HUES6 (cell line): Measurements from ENCODE around the gene BANF1.
"Not testable (repeated sequence)": the region's sequence is repeated elsewhere in the genome, so short reads cannot be mapped to it uniquely, and the experiment has no call there.

Experiments
- H3K27ac ChIP-seq: 2 replicates; pipeline ENCODE4 v1.7.0; 2013; ENCODE audit warnings: low read depth, mild to moderate bottlenecking, low read length, inconsistent platforms
- H3K27me3 ChIP-seq: 2 replicates; pipeline ENCODE4 v1.6.1; 2013; ENCODE audit warnings: low read length; ENCODE audit not compliant: control insufficient read depth, insufficient read depth
- H3K36me3 ChIP-seq: 2 replicates; pipeline ENCODE4 v1.6.1; 2013; ENCODE audit warnings: low read length; ENCODE audit not compliant: control insufficient read depth, insufficient read depth
- H3K4me1 ChIP-seq: 2 replicates; pipeline ENCODE4 v1.6.1; 2013; ENCODE audit warnings: low read length; ENCODE audit not compliant: control insufficient read depth, insufficient read depth
- H3K4me3 ChIP-seq: 2 replicates; pipeline ENCODE4 v1.5.1; 2013; ENCODE audit warnings: low read depth, low read length
- H3K9ac ChIP-seq: one replicate; pipeline ENCODE4 v1.6.1; 2013; ENCODE audit warnings: mild to moderate bottlenecking, low read length
- H3K9me3 ChIP-seq: 2 replicates; pipeline ENCODE4 v1.6.1; 2013; ENCODE audit warnings: low read depth, low read length; ENCODE audit not compliant: control insufficient read depth, insufficient read depth

The BANF1 gene

DNA sequence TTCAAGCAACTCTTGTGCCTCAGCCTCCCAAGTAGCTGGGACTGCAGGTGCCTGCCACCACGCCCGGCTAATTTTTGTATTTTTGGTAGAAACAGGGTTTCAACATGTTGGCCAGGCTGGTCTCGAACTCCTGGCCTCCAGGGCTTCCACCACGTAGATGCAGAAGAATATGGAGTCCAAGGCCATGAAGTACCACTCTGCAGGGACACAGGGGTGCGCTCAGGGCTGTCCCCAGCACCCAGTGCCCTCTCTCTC, 20.8 kb downstream of the BANF1 start:
- H3K9ac ChIP-seq, H3K36me3 ChIP-seq, H3K27ac ChIP-seq, H3K4me1 ChIP-seq, H3K9me3 ChIP-seq, H3K4me3 ChIP-seq: not testable (repeated sequence)
- H3K27me3 ChIP-seq: peaks cover 22% of the 10 kb centered on the region

DNA sequence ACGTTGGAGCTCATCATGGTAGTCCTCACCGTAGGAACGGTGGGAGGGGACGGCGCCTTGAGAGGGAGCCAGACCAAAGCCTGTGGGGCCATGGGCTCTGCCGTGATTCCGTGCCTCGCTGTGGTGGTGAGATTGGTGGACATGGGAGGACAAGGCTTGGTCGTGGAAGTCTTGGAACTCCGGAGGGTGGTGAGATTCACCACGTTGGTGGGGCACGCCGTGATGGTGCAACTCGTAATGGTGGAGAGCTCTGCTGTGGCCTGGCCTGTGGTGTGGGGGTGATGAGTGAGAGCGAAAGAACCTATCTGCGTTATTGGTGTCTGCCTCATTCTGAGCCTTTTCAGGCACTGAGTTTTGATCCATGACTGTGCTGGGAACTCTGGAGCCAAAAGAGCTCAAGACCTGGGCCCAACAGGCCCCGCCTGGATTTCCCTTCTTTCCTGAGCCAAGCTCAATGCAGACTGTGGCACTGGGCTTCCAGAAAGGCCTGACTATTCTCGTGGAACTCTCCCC, 23.8 kb downstream of the BANF1 start, which contains the start of gene CATSPER1:
Gene CATSPER1 (minus strand): TSS at position 463 of the 513 bp plus-strand sequence. CDS start 100 bp downstream, at position 363.
- H3K4me1 ChIP-seq: no peaks in the 10 kb centered on the region
- H3K4me3 ChIP-seq: no peak within 1 kb of the TSS
- no peaks in the 10 kb centered on the region for H3K9me3 ChIP-seq
- H3K9ac ChIP-seq: no peak within 1 kb of the TSS
- H3K36me3 ChIP-seq: no peaks in the 10 kb centered on the region
- no peak within 1 kb of the TSS for H3K27ac ChIP-seq
- peaks cover 22% of the 10 kb centered on the region for H3K27me3 ChIP-seq

DNA sequence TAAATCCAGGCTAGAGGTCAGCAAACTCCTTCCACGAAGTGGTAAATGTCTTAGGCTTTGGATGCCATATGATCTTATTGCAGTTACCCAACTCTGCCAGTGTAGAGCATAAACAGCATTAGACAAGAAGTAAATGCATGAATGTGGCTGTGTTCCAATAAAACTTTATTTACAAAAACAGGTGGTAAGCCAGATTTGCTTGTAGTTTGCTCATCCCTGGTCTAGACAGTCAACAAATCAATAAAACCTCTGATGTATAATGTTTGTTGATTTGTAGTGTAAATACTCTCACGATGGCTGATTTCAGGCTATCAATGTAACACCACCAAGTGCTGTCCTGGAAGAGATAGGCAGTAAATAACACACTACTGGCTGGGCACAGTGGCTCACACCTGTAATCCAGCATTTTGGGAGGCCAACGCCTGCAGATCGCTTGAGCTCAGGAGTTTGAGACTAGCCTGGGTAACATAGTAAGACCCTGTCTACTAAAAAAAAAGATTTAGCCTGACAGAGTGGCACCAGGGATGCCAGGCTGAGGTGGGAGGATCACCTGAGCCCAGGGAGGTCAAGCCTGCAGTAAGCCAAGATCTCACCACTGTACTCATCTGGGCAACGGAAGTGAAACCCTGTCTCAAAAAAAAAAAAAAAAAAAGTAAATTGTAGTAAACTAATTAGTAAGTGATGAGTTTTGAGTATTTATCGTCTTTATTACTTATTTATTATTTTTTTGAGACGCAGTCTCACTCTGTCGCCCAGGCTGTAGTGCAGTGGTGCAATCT, 30.8 kb downstream of the BANF1 start:
- H3K4me1 ChIP-seq: no peaks in the 10 kb centered on the region
- no peak overlapping the region for H3K9ac ChIP-seq
- H3K27ac ChIP-seq: no peak overlapping the region
- H3K4me3 ChIP-seq: no peak overlapping the region
- peaks cover 11% of the 10 kb centered on the region; the same call in 1 of the 2 replicates for H3K9me3 ChIP-seq
- H3K36me3 ChIP-seq: no peaks in the 10 kb centered on the region
- H3K27me3 ChIP-seq: no peaks in the 10 kb centered on the region; the same call in 1 of the 2 replicates

- H3K4me3 ChIP-seq: no peak overlapping the region
Measured at GRCh38 chr11:66035653-66036333, 33.5 kb downstream of the BANF1 start.

GRCh38 chr11:66036334-66036710, 34.0 kb downstream of the BANF1 start:
- no peak overlapping the region for H3K9ac ChIP-seq
- H3K36me3 ChIP-seq: 0 out of 2 replicates have a peak, but pooled peaks cover 2% of the 10 kb centered on the region
- no peaks in the 10 kb centered on the region for H3K4me1 ChIP-seq
- H3K27ac ChIP-seq: no peak overlapping the region
- no peak overlapping the region for H3K4me3 ChIP-seq
- H3K9me3 ChIP-seq: peaks cover 11% of the 10 kb centered on the region; the same call in 1 of the 2 replicates
- H3K27me3 ChIP-seq: no peaks in the 10 kb centered on the region

More at GRCh38 chr11:66035653-66036333, 33.5 kb downstream of the BANF1 start:
- 0 out of 2 replicates have a peak, but pooled peaks cover 1% of the 10 kb centered on the region for H3K36me3 ChIP-seq
- H3K27me3 ChIP-seq: no peaks in the 10 kb centered on the region
- no peak overlapping the region for H3K9ac ChIP-seq
- peaks cover 11% of the 10 kb centered on the region; the same call in 1 of the 2 replicates for H3K9me3 ChIP-seq
- no peak overlapping the region for H3K27ac ChIP-seq
- no peaks in the 10 kb centered on the region for H3K4me1 ChIP-seq

DNA sequence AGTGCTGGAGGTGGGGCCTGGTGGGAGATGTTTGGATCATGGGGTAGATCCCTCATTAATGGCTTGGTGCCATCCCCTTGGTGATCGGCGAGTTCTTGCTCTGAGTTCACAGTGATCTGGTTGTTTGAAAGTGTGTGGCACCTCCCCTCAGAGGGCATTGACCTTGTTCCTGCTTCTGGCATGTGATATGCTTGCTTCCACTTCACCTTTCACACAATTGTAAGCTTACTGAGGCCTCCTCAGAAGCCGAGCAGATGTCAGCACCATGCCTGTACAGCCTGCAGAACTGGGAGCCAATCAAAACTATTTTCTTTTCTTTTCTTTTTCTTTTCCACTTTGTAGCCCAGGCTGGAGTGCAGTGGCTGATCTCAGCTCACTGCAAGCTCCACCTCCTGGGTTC, 35.0 kb downstream of the BANF1 start:
- peaks cover 5% of the 10 kb centered on the region; the same call in 1 of the 2 replicates for H3K36me3 ChIP-seq
- H3K27ac ChIP-seq: no peak overlapping the region
- H3K27me3 ChIP-seq: no peaks in the 10 kb centered on the region
- no peaks in the 10 kb centered on the region for H3K4me1 ChIP-seq
- peaks cover 11% of the 10 kb centered on the region; the same call in 1 of the 2 replicates for H3K9me3 ChIP-seq
- no peak overlapping the region for H3K9ac ChIP-seq
- H3K4me3 ChIP-seq: no peak overlapping the region

DNA sequence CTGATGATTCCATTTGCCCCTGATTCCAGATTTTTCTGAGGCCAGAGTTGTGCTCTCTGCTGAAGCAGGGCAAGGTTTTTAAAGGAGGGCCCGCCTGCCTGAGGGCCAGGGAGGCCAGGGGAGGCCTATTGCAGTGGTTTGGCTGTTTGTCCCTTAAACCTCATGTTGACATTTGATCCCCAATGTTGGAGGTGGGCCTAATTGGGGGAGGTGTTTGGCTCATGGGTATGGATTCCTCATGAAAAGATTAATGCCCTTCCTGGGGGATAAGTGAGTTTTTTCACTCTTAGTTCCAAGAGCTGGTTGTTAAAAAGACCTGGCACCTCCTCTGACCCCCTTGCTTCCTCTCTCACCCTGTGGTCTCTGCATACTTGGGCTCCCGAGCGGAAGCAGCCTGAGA, 37.5 kb downstream of the BANF1 start:
- no peak overlapping the region for H3K27ac ChIP-seq
- H3K4me1 ChIP-seq: peaks cover 2% of the 10 kb centered on the region
- peaks cover 11% of the 10 kb centered on the region; the same call in 1 of the 2 replicates for H3K9me3 ChIP-seq
- peaks cover 15% of the 10 kb centered on the region; the same call in 1 of the 2 replicates for H3K36me3 ChIP-seq
- no peaks in the 10 kb centered on the region for H3K27me3 ChIP-seq
- no peak overlapping the region for H3K9ac ChIP-seq
- H3K4me3 ChIP-seq: no peak overlapping the region

DNA sequence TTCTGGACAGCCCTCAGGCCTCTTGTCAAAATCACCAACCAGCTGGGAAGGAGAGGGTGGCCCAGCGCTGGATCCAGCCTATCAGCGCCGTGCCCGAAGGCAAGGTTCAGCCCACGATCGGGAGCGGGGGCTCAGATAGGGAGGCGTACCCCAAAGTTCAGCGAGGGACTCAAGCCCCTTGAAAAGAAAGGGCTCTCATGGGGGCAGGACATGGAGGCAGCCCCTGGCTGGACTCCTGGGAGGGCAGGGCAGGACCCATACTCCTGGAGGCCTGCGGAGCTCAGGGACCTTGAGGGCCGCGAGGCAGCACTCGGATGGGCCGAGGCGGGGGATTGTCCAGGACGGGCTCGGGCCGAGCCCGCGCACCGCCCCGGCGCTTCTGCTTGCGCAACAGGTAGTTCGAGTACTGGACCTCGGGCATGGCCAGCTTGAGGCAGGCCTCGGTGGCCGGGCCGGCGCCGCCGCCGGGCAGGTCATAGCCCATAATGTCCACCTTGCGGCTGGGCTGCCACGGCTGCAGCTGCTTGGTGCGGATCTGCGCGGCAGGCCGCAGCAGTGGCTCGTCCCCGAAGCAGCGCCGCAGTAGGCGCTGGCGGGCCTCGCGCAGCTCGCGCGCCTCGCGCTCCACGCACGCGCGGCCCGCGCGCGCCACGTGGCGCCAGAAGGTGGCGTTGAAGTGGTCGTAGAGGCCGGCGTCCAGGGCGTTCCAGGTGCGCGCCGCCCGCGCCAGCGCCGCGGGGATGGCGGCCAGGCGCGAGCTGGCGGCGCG, 40.1 kb downstream of the BANF1 start:
- Histone ChIP-seq H3K4me3 (no peak overlapping the region), H3K9me3 (0 out of 2 replicates have a peak, but pooled peaks cover under 1% of the 10 kb centered on the region), H3K27ac (no peak overlapping the region), H3K4me1 (peaks cover 10% of the 10 kb centered on the region), H3K36me3 (peaks cover 15% of the 10 kb centered on the region; the same call in 1 of the 2 replicates), H3K9ac (no peak overlapping the region), H3K27me3 (no peaks in the 10 kb centered on the region)

DNA sequence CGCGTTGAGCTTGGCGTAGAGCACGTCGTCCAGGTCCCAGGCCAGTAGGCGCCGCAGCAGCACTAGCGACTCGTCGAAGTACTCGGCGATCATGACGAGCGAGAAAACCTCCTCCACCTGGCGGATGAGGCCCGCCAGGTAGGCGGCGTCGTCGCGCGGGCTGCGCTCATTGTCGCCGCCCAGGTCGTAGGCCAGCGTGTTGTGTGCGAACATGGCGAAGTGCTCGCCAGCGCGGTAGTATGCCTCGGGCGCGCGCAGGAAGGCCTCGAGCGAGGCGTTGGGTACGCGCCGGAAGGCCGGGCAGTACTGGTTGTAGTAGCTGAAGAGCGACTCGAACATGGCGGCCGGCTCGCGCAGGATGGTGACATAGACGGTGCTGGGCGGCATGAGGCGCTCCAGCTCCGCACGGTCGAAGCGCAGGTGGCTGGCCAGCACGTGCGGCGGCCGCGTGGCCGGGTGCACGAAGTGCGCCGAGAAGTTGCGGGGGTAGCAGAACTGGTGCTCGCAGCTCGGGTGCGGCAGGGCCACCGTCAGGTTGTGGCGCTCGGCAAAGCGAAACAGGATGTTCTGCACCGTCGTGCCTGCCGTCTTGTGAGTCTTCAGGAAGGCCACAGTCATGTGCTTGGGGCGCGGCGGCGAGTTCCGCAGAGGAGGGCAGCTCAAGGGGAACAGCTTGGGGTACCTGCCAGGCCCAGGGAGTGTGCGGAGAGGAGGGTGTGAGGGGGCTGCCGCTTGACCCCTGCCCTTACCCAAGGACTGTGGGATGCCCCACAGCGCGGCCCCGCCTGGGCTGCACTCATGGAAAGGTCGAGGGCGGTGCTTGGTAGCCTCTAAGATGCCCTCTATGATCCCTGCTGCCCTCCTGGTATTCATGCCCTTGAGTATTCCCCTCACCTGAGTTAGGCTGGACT, 40.9 kb downstream of the BANF1 start:
- Histone ChIP-seq H3K9me3 (no peaks in the 10 kb centered on the region), H3K27ac (no peak overlapping the region), H3K27me3 (no peaks in the 10 kb centered on the region)

DNA sequence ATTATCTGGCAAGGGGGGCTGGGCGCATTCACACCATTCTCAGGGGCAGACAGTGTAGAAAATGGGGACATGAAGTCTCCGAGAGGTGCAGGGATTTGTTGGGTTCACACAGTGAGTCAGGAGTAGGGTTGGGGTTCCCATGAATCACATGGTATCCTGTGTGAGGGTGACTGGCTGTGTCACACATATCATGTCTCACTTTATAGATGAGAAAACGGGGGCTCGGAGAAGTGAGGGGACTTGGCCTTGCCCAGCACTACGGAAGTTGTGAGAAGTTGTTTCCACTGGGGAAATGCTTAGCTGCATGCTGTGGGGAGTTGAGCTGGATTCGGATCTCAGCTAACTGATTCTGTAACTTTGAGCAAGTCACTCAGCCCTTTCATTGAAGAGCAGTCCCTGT, 42.5 kb downstream of the BANF1 start:
- Histone ChIP-seq H3K27ac (no peak overlapping the region), H3K9ac (no peak overlapping the region), H3K4me3 (no peak overlapping the region), H3K4me1 (peaks cover 14% of the 10 kb centered on the region), H3K9me3 (no peaks in the 10 kb centered on the region), H3K36me3 (peaks cover 15% of the 10 kb centered on the region; the same call in 1 of the 2 replicates), H3K27me3 (no peaks in the 10 kb centered on the region; the same call in 1 of the 2 replicates)

More for the DNA sequence above, 40.9 kb downstream of the BANF1 start:
- H3K4me3 ChIP-seq: no peak overlapping the region
- peaks cover 10% of the 10 kb centered on the region for H3K4me1 ChIP-seq
- H3K36me3 ChIP-seq: peaks cover 15% of the 10 kb centered on the region; the same call in 1 of the 2 replicates
- H3K9ac ChIP-seq: no peak overlapping the region
